HG03342 (cell line): ENCODE measurements around the gene MAP3K9.

Source experiments
- ATAC-seq: cut with Tn5 transposase; IDR thresholded peaks from one replicate; pipeline ENCODE4 v1.9.1; 2021; ENCODE audit warnings: mild to moderate bottlenecking, moderate library complexity; ENCODE audit not compliant: unreplicated experiment

The MAP3K9 gene

GRCh38 chr14:70702161-70702560 lies 107.2 kb downstream of the MAP3K9 start:
- ATAC-seq, result no peak

- no peak for ATAC-seq
Measured at GRCh38 chr14:70701610-70702009, 107.7 kb downstream of the MAP3K9 start.

- no peak for ATAC-seq
Measured at GRCh38 chr14:70700955-70701585, 108.2 kb downstream of the MAP3K9 start.

- no peak for ATAC-seq
Measured at GRCh38 chr14:70699646-70700045, 109.7 kb downstream of the MAP3K9 start.

- ATAC-seq, result no peak
Measured at GRCh38 chr14:70698288-70698687, 111.0 kb downstream of the MAP3K9 start.

GRCh38 chr14:70697701-70698100 lies 111.6 kb downstream of the MAP3K9 start:
- no peak for ATAC-seq

- ATAC-seq, result no peak
Measured at GRCh38 chr14:70696026-70696425, 113.3 kb downstream of the MAP3K9 start.

GRCh38 chr14:70692210-70692609 lies 117.1 kb downstream of the MAP3K9 start:
- ATAC-seq, result no peak

GRCh38 chr14:70685474-70686197 lies 123.7 kb downstream of the MAP3K9 start:
- ATAC-seq, result no peak

GRCh38 chr14:70683983-70684382 lies 125.3 kb downstream of the MAP3K9 start:
- no peak for ATAC-seq

GRCh38 chr14:70680748-70681147 lies 128.6 kb downstream of the MAP3K9 start:
- ATAC-seq, result no peak

GRCh38 chr14:70677341-70677740 lies 132.0 kb downstream of the MAP3K9 start:
- no peak for ATAC-seq
